Thoracic aorta endothelial cell (primary cell): Measurements from ENCODE around the gene ATP6V1G2. TPM values are rescaled to one million over a fixed set of nuclear protein-coding genes. Genes with fewer than 3 reads are reported as not detected.

Source experiments
- small RNA-seq: library from RNA; depleted of rRNA; stranded (forward); fragments of <200 nt; gene quantifications from one replicate; pipeline ENCODE3, GENCODE V24; 2012
- total RNA-seq: library from RNA; depleted of rRNA; stranded (reverse); fragments of >200 nt; gene quantifications from 2 replicates; pipeline ENCODE4 v1.2.3, GENCODE V29; 2012

The ATP6V1G2 gene
- 0.50 and 0.53 TPM in 2 replicates for total RNA-seq

DNA sequence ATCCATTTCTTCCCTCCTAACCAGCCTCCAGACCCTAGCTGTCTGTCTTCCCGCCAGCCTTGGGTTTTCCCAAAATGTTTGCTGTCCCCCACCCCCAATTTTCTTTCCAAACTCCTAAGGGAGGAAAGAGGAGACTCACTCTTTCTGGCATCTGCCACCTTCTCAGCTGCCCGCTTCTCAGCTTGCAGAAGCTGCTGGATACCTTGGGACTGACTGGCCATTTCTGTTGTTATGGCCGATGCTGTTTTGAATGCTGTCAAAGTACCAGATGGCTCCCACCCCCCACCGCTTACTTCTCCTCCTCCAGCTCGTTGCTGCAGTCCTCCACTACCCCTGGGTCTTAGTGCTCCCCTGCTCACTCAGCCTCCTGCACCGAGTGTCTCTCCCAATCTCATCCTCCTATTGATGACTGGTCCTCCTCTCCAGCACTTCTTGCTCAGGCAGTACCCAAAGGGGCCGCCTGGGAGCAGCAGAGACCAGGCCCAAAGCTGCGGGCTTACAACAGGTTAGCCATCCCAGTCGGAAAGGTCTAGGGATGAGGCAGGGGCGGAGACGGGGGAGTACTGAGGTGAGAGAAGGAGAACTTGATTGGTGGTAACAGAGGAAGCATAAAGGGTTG is at the start of gene ATP6V1G2:
ATP6V1G2 (minus strand) TSS at position 270 of the 619 bp plus-strand sequence; CDS start at position 221, 49 bp downstream.

DNA sequence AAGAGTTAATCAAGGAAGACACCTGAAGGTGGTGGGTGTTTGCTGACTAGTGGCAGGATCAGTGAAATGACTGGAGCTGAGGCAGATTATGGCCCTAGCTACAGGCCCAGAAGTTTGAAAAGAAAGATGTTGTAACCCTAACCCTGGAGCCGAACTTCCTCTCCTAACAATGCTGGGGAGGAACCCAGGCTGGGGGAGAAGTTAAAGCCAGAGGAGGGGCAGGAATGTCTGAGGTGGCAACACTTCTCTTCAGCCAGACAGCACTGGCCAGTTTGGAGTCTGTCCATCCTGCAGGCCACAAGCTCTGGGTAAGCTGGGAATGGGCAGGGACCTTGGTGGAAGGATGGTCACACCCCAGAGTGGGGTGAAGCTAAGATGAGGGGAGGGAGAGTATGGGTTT is 39.6 kb upstream of the ATP6V1G2 start, which contains the start of gene LST1:
LST1 (plus strand) TSS at position 270 of the 400 bp plus-strand sequence. CDS start 1,023 bp downstream, outside the sequence.

DNA sequence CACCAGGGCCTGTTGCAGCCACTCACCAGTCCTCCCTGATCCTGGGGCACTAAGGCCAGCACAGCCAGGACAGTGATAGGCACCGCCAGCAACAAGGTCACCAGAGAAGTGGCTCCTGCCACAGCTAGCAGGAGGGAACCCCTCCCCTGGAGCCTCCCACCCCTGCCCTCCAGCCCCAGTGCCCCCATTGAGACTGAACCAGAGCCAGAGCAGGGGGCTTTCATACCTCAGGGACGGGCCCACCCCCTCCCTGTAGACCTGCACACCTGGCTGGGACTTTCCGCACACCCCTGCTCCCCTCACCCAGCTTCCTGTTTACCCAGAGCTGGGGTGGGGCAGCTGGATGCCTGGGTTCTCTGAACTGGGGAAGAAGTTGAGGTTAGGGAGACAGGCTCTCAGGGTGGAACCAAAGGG is 35.8 kb upstream of the ATP6V1G2 start, which contains the start of gene LTB:
LTB (minus strand) TSS at position 195 of the 414 bp plus-strand sequence; CDS start at position 188, 7 bp downstream.

DNA sequence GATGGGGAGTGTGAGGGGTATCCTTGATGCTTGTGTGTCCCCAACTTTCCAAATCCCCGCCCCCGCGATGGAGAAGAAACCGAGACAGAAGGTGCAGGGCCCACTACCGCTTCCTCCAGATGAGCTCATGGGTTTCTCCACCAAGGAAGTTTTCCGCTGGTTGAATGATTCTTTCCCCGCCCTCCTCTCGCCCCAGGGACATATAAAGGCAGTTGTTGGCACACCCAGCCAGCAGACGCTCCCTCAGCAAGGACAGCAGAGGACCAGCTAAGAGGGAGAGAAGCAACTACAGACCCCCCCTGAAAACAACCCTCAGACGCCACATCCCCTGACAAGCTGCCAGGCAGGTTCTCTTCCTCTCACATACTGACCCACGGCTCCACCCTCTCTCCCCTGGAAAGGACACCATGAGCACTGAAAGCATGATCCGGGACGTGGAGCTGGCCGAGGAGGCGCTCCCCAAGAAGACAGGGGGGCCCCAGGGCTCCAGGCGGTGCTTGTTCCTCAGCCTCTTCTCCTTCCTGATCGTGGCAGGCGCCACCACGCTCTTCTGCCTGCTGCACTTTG is 29.0 kb upstream of the ATP6V1G2 start, which contains the start of gene TNF:
TNF (plus strand) TSS at position 231 of the 567 bp plus-strand sequence; CDS start at position 408, 177 bp downstream.

DNA sequence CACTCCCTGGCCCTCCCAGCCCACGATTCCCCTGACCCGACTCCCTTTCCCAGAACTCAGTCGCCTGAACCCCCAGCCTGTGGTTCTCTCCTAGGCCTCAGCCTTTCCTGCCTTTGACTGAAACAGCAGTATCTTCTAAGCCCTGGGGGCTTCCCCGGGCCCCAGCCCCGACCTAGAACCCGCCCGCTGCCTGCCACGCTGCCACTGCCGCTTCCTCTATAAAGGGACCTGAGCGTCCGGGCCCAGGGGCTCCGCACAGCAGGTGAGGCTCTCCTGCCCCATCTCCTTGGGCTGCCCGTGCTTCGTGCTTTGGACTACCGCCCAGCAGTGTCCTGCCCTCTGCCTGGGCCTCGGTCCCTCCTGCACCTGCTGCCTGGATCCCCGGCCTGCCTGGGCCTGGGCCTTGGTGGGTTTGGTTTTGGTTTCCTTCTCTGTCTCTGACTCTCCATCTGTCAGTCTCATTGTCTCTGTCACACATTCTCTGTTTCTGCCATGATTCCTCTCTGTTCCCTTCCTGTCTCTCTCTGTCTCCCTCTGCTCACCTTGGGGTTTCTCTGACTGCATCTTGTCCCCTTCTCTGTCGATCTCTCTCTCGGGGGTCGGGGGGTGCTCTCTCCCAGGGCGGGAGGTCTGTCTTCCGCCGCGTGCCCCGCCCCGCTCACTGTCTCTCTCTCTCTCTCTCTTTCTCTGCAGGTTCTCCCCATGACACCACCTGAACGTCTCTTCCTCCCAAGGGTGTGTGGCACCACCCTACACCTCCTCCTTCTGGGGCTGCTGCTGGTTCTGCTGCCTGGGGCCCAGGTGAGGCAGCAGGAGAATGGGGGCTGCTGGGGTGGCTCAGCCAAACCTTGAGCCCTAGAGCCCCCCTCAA is 25.9 kb upstream of the ATP6V1G2 start, which contains the start of gene LTA:
LTA (plus strand) TSS at position 249 of the 871 bp plus-strand sequence; CDS start at position 703, 454 bp downstream.

DNA sequence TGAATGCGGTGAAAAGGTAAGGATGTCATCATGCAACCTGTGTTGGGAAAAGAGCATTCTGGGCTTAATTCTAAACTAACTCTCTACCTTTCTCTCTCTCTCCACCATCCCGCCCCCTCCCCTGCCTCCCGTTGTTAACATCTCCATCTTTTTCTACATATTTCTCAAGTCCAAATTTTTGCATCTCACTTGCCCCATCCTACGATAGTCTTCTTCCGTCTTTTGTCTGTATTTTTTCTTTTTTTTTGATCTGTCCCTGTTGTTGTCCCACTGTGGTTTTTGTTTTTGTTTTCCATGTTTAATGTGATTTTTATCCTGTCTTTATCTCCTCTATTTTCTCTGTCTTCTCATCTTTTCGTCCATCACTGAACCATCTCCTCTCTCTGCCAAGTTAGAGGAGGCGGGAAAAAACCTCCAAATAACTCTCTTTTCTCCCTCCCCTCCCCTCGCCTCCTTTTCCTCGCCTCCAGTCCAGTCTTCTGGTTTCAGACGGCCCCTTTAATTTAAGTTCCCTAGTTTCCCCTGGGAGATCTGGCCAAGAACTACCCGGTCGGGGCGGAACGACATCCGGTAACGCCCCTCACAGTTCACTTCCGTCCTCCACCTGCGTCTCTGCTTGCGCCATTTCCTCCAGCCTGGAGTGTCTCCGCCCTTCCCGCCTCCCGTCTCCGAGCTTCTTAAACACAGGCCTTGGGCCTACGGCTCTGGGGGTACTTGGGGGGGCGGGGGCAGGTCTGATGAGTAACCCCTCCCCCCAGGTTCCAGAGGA is 734 bp upstream of the ATP6V1G2 start, which contains the start of gene NFKBIL1:
NFKBIL1 (plus strand) TSS at position 651 of the 769 bp plus-strand sequence; CDS start at position 738, 87 bp downstream.

DNA sequence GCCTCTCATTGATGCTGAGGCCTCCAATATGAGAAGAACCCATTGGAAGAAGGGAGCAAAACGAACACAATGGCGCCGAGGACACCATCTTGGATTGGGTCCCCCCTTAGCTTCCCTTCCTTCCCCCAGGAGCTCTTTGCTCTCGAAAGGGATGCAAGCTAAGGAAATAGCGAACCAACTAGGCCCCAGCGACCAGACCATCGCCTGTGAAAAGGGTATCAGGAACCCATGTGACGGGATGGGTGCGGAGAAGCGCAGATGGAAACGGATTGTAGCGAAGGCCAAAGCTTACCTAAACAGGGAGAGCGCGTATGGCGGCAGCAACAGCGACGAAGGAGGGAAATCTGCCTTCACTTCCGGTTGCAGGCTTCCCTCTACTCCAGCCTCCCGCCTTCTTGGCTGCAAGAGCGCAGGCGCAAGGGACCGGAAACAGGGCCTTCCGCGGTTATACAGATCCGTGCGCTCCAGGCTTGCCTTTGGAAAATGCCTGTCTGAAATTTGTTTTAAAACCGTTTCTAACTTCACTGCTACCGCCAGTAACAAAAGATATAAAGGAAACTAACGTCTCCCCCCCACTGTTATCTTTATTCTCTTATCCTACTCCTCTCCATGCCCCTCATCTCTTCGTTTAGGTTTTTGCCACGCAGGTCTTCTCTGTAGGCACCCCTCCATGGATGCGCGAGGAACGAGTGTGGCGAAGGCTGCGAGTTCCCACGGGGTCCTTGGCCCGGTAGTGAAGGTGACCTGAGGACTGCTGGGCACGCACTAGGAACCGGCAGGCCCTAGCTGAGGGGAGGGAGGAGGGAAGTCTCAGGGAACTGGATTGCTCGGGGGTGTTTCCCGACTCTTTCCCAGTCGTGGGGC is 4.5 kb downstream of the ATP6V1G2 start, which contains the start of gene DDX39B:
DDX39B (minus strand) TSS at position 346 of the 864 bp plus-strand sequence. CDS start 1,471 bp downstream, outside the sequence.

DNA sequence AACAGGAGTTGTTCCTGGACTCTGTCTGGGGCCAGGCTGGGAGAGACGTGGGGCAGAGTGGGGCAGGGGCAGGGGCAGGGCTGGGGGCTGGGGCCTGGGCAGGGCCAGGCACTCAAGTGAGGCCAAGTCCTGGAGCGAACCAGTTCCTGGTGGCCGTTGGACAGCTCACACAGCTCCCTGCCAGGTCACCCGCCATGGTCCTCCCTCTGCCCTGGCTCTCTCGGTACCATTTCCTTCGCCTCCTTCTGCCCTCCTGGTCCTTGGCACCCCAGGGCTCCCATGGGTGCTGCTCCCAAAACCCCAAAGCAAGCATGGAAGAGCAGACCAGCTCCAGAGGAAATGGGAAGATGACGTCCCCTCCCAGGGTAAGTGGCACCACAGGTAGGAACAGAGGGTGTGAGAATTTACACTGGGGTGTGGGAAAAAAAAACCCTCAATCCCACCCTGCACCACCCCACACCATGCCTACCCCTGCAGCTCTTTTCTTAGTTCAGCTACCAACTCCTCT is 17.5 kb downstream of the ATP6V1G2 start, which contains the start of gene MCCD1:
MCCD1 (plus strand) TSS at position 142 of the 508 bp plus-strand sequence; CDS start at position 195, 53 bp downstream.

DNA sequence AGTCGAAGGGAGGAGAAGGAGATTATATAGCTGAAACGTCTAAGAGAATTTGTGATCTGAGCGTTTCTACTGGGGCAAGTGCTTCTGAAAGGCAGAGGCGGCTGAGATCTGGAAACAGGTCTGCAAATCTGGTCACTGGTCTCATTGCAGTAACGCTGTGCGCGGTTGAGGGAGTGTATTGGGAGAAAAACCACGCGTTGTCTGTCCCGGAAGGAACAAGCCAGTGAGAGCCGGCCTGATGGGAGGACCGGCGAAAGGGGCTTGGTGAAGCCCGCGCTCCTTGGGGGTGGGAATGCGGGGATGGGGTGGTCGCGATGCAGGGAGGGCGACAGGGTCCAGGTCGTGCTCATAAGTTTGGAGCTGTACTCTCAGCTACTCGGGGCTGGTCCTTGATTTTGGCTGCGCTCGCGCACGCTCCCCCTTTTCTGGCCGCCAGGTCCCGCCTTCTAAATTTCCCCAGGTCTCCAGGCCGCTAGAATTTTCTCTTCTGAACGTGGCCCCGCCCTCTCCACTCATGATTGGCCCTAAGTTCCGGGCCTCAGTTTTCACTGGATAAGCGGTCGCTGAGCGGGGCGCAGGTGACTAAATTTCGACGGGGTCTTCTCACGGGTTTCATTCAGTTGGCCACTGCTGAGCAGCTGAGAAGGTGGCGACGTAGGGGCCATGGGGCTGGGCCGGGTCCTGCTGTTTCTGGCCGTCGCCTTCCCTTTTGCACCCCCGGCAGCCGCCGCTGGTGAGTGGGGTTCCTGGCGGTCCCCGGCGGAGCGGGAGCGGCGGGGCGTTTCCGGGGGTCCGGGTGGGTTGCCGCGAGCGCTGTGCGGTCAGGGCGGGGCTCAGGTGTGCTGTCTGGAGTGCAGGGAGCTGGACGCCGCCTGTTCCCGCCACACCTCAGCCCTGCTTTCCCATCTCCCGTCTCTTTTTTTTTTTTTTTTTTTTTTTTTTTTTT is 48.6 kb downstream of the ATP6V1G2 start, which contains the start of gene MICB:
MICB (plus strand) TSS at position 615 of the 946 bp plus-strand sequence; CDS start at position 664, 49 bp downstream.

Small RNA genes within 50 kb of the gene (small RNA-seq; reads per million reads assigned to genes)
- not detected for gene AL663061.1
- not detected for gene RF00019
- gene SNORD117: 398 reads per million, percentile 99 among the genes with 10 or more reads in this experiment
- not detected for gene SNORD84

Other genes with a start within 250 kb of the ATP6V1G2 start
- 86.9 and 125 TPM in 2 replicates for gene HLA-B, start 189.4 kb downstream of the ATP6V1G2 start, total RNA-seq
- gene MICA, start 143.0 kb downstream of the ATP6V1G2 start, total RNA-seq: 31.8 and 44.9 TPM in 2 replicates
- 22.5 and 33.1 TPM in 2 replicates for gene MICB, start 48.5 kb downstream of the ATP6V1G2 start, total RNA-seq
- not detected in 2 replicates for gene MCCD1, start 17.6 kb downstream of the ATP6V1G2 start, total RNA-seq
- gene DDX39B, start 4.6 kb downstream of the ATP6V1G2 start, total RNA-seq: 455 and 468 TPM in 2 replicates
- 17.1 and 19.1 TPM in 2 replicates for gene NFKBIL1, start 1.0 kb upstream of the ATP6V1G2 start, total RNA-seq
- not detected in 2 replicates for gene LTA, start 25.7 kb upstream of the ATP6V1G2 start, total RNA-seq
- not detected in 2 replicates for gene TNF, start 29.0 kb upstream of the ATP6V1G2 start, total RNA-seq
- 0.80 and 1.2 TPM in 2 replicates for gene LTB, start 35.8 kb upstream of the ATP6V1G2 start, total RNA-seq
- gene LST1, start 39.7 kb upstream of the ATP6V1G2 start, total RNA-seq: 0.29 and 0.40 TPM in 2 replicates
- not detected in 2 replicates for gene NCR3, start 46.4 kb upstream of the ATP6V1G2 start, total RNA-seq
- gene AIF1, start 68.6 kb upstream of the ATP6V1G2 start, total RNA-seq: not detected in 2 replicates
- gene PRRC2A, start 74.1 kb upstream of the ATP6V1G2 start, total RNA-seq: 84.0 and 112 TPM in 2 replicates
- 149 and 209 TPM in 2 replicates for gene BAG6, start 106.1 kb upstream of the ATP6V1G2 start, total RNA-seq
- gene APOM, start 109.3 kb upstream of the ATP6V1G2 start, total RNA-seq: 0.29 TPM in 1 of 2 replicates, not detected in the other
- gene C6orf47, start 114.2 kb upstream of the ATP6V1G2 start, total RNA-seq: 11.8 and 12.0 TPM in 2 replicates
- gene GPANK1, start 118.4 kb upstream of the ATP6V1G2 start, total RNA-seq: 11.8 and 15.4 TPM in 2 replicates
- gene CSNK2B, start 119.5 kb upstream of the ATP6V1G2 start, total RNA-seq: 178 and 196 TPM in 2 replicates
- 5.7 and 7.2 TPM in 2 replicates for gene LY6G5B, start 123.4 kb upstream of the ATP6V1G2 start, total RNA-seq
- gene LY6G5C, start 134.5 kb upstream of the ATP6V1G2 start, total RNA-seq: 1.3 and 1.6 TPM in 2 replicates
- 26.7 and 30.5 TPM in 2 replicates for gene ABHD16A, start 156.7 kb upstream of the ATP6V1G2 start, total RNA-seq
- not detected in 2 replicates for gene LY6G6F, start 160.3 kb upstream of the ATP6V1G2 start, total RNA-seq
- gene LY6G6D, start 168.7 kb upstream of the ATP6V1G2 start, total RNA-seq: not detected in 2 replicates
- gene LY6G6C, start 175.1 kb upstream of the ATP6V1G2 start, total RNA-seq: not detected in 2 replicates
- gene MPIG6B, start 176.8 kb upstream of the ATP6V1G2 start, total RNA-seq: not detected in 2 replicates
- 35.2 and 44.4 TPM in 2 replicates for gene DDAH2, start 182.7 kb upstream of the ATP6V1G2 start, total RNA-seq
- gene CLIC1, start 189.9 kb upstream of the ATP6V1G2 start, total RNA-seq: 650 and 798 TPM in 2 replicates
- gene MSH5, start 193.4 kb upstream of the ATP6V1G2 start, total RNA-seq: 18.6 and 30.9 TPM in 2 replicates
- 0.66 and 1.6 TPM in 2 replicates for gene SAPCD1, start 216.0 kb upstream of the ATP6V1G2 start, total RNA-seq
- gene VWA7, start 230.7 kb upstream of the ATP6V1G2 start, total RNA-seq: 0.27 and 0.29 TPM in 2 replicates
- 80.2 and 96.9 TPM in 2 replicates for gene VARS1, start 249.1 kb upstream of the ATP6V1G2 start, total RNA-seq